EH (cell line): ENCODE results near the gene EVI5.
"Not testable (repeated sequence)": the region's sequence is repeated elsewhere in the genome, so short reads cannot be mapped to it uniquely, and the experiment has no call there.

ENCODE experiments used
- DNase-seq: peaks from one replicate; pipeline ENCODE4 v3.0.0-alpha.2; 2015; ENCODE audit warnings: low read depth

The EVI5 gene

GRCh38 chr1:92572520-92572919 lies 212.4 kb downstream of the EVI5 start:
- no peak for DNase-seq

GRCh38 chr1:92571578-92571977 lies 213.3 kb downstream of the EVI5 start:
- DNase-seq, result no peak

DNA sequence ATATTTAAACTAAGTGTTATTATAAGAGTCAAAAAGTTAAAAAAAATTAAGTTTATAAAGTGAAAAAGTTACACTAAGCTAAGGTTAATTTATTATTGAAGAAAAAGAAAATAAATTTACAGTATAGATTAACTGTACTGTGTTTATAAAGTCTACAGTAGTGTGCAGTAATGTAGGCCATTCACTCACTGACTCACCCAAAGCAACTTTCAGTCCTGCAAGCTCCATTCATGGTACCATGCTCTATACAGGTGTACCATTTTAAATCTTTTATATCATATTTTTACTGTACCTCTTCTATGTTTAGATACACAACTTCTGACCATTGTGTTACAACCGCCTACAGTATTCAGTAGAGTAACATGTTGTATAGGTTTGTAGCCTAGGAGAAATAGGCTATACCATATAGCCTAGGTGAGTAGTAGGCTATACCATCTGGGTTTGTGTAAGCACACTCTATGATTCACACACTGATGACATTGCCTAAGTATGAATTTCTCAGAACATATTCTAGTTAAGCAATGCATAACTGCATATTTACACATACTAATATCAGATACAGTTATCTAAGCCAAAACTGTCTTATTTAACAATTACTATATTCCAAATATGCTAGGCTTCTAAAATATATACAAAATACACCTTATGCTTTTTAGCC lies 217.6 kb downstream of the EVI5 start:
- DNase-seq, result peak; percentile 10

- no peak for DNase-seq
Measured at GRCh38 chr1:92563457-92564216, 221.3 kb downstream of the EVI5 start.

DNA sequence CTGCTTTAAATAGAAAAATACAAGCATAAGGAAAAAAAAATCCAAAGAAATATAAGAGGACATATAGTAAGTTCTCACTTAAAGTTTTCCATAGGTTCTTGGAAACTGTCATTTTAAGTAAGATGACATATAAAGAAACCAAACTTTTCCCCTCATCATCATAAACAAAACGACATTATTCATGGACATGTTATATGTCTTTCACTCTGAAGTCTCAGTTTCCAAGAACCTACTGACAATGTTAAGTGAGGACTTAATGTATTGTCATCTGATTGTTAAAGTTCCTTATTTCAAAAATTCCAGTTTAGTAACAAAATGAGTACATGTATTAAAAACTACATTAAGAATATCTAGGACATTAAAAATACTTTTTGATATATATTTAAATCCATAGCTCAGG lies 228.6 kb downstream of the EVI5 start:
- no peak for DNase-seq

DNA sequence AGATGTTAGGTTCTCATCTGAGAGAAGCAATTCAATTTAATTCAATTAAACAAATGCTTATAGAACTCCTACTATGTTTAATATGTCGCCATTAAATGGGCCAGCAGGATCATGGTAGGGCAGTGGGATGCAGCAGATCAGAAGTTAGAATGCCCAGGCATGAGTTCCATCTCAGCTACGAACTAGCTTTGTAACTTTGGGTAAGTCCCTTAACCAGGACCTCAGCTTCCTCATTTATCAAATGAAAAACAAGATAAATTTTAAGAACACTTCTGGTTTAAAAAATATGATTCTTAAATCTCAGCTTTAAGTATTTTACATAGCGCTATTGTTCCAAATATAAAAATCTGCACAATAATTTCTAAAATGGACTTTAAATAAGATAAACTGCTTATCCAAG lies 230.7 kb downstream of the EVI5 start:
- no peak for DNase-seq

DNA sequence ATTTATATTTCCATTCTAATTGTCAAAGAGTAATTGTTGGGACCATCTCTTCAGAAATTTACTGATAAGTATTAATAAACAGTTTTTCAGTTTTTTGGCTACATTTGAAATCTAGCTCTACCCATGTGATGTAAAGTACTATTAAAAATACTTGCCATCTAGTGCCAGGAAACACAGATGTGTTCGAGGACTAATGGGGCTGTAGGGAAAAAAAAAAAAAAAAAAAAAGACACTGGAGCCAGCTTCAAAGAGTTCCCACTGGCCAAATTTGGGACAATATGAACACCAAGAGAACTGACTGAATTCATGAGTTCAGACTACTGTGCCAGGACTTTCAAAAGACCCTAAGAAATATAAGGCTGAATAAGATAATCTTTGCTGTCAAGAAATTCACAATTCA lies 233.0 kb downstream of the EVI5 start:
- no peak for DNase-seq

DNA sequence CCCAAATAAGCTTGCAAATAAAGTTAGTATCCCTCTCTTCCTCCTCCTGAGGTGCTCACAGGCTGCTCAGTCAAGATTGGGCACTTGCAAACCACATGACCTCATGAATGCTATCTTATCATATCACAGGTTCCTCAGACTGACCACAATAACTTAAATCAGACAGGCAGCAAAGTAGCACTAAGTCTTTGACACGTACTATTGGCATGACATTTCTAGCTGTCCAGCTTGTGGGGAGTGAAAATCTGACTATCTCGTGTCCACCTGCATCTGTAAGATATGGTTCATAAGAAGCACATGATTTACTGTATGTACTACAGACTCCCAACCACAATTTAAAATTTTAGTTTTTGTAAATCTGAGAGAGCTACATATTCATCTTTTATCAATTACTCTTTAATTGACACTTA lies 240.1 kb downstream of the EVI5 start:
- DNase-seq, result no peak

DNA sequence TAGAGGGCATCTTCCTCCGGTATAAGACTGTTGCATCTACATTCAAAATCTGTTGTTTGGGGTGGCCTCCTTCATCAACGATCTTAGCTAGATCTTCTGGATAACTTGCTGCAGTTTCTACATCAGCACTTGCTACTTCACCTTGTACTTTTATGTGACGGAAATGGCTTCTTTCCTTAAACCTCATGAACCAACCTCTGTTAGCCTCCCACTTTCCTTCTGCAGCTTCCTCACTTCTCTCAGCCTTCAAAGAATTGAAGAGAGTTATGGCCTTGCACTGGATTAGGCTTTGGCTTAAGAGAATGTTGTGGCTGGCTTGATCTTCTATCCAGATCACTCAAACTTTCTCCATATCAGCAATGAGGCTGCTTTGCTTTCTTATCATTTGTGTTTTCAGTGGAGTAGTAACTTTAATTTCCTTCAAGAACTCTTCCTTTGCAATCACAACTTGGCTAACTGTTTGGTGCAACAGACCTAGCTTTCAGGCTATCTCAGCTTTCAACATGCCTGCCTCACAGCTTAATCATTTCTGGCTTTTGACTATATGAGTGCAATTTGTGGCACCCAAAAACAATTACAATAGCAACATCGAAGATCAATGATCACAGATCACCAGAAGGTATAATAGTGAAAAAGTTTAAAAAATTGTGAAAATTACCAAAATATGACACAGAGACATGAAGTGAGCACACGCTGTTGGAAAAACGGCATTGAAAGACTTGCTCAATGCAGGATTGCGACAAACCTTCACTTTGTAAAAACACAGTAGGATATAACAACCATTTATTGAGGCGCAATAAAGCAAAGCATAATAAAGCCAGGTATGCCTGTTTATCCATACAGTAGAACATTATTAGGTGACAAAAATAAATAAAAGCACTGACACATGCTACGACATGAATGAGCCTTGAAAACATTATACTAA lies 241.5 kb downstream of the EVI5 start:
- DNase-seq, result no peak

GRCh38 chr1:92538413-92539061 lies 246.4 kb downstream of the EVI5 start:
- peak; percentile 35 for DNase-seq

DNA sequence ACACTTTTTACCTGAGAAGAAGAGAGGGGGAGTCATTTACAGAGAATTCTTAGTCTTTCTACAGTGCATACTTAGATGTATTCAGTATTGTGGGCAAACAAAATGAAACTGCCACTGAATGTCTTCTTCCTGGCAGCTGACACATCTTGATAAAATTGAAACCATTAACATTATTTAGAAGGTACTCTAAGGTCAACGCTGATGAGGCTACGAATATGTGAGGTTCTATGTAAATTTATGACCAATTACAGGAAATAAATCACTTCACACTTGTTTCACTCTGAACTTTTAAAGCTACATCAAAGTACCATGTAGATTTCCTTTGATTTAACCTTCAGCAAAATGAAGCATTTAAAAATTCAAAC lies 246.9 kb downstream of the EVI5 start:
- peak; percentile 39 for DNase-seq

DNA sequence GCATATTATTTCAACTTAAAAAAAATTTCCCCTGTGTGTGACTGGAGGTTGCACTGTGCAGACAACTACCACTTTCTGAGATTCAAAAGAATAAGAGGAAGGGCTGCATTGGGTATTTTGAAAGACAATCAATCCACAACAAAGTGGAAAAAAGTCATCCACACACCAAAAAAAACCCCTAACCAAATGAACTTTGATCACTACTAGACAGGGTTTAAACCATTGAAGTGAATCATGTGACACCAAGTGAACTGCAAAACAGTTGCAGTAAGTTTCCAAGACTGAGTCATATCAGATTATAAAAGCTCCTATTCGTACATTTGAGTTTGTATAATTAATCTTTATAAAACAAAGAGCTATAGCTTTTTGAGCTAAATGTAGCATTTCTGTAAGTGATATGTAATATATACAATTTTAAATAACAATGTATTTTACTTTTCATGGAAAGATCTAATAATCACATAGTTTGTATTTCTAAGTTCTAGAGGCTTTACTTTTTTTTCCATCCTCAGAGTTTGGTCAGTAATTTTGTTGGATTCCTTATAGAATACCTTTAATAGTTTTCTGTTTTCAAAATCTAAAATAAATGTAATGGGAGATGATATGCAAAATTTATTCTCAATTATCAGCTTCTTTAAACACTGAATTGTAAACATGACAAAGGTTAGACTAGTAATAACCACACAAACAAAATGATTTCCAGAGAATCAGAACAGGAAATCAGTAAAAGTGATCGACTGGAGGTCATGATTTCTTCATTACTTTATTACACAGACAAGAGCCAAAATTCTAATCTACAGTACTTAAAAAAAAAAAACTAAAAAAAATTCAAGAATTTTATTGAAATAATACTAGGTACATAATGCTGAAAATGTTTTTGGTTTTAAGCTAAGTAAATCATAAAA lies 247.7 kb downstream of the EVI5 start:
- peak; percentile 38 for DNase-seq

GRCh38 chr1:92536211-92536979 lies 248.5 kb downstream of the EVI5 start:
- no peak for DNase-seq

DNA sequence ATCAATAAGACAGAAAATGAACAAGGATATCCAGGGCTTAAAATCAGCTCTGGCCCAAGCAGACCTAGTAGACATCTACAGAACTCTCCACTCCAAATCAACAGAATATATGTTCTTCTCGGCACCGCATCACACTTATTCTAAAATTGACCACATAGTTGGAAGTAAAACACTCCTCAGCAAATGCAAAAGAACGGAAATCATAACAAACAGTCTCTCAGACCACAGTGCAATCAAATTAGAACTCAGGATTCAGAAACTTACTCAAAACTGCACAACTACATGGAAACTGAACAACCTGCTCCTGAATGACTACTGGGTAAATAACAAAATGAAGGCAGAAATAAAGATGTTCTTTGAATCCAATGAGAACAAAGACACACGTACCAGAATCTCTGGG lies 252.5 kb downstream of the EVI5 start:
- DNase-seq, result not testable (repeated sequence)

- not testable (repeated sequence) for DNase-seq
Measured at GRCh38 chr1:92531939-92532338, 253.0 kb downstream of the EVI5 start.

DNA sequence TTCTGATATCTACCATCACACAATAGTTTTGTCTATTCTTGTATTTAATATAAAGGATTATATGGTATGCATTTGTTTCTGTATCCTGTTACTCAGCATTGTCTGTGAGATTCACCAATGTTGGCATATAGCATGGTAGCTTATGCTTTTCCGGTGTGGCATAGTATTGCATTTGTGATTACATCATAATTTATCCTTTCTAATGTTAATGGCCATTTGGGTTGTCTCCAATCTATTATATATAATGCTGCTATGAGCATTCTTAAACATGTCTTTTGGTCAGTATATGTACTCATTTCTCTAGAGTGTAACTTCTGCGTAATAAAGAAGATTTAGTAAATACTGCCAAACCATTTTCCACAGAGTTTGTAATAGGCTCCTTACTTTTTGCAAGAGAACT lies 257.2 kb downstream of the EVI5 start:
- no peak for DNase-seq

DNA sequence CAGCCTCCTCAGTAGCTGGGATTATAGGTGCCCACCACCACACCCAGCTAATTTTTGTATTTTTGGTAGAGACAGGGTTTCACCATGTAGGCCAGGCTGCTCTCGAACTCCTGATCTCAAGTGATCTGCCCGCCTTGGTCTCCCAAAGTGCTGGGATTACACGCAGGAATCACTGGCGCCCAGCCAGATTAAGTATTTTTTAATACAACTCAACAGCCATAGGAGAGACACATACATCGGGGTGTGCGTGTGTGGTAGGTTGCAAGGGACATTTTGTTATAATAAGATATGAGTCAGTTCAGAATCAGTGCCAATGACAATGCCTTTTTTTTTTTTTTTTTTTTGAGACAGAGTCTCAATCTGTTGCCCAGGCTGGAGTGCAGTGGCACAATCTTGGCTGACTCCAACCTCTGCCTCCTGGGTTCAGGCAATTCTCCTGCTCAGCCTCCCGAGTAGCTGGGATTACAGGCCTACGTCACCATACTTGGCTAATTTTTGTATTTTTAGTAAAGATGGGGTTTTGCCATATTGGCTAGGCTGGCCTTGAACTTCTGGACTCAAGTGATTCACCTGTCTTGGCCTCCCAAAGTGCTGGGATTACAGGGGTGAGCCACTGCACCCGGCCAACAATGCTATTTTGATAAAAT lies 259.8 kb downstream of the EVI5 start:
- not testable (repeated sequence) for DNase-seq

GRCh38 chr1:92519043-92519442 lies 265.9 kb downstream of the EVI5 start:
- no peak for DNase-seq

DNA sequence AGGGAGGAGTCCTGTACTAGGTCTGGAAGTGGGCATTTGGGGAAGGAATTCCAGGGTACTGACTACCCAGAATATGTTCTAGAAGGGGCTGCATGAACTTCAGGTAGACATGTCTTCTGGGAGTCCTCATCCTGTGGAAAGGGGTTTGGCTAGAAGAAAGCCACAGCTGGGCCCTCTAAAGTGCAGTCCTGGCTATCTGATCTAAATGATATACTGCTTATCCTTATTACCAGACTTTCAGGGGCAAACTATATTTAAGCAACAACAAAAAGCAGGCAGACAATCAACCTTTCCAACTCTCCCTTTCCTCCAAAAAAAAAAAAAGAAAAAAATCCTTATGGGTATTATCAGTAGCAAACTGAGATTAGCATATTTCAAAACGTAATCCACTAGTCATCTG lies 268.3 kb downstream of the EVI5 start:
- DNase-seq, result no peak

GRCh38 chr1:92515796-92516201 lies 269.1 kb downstream of the EVI5 start:
- no peak for DNase-seq
